ENCODE data around the gene CCDC50.

The CCDC50 gene

GRCh38 chr3:191431160-191431822 is 102.1 kb downstream of the CCDC50 start:
- DNase-seq = no peak

- DNase-seq = no peak
Observed at GRCh38 chr3:191432162-191432561, 103.0 kb downstream of the CCDC50 start.

- no peak for DNase-seq
Observed at GRCh38 chr3:191434024-191434423, 104.8 kb downstream of the CCDC50 start.

DNA sequence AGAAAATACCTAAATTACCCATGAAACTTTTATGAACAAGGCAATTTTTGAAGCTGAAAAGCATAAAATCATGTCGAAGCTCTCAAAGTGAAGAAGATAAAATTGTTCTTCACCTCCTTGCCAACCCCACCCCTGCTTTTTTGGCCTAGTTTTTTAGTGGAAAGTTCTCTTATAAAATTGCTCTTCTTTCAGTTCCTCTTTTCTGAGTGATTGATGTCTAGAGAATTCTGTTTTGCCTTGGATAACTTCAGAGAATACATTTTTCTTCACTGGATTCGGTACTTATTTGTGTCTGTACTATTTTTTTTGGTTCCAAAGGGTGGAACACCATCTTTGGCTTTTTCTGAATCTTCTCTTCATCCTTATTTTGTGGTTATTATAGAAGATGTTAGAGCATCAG is 106.8 kb downstream of the CCDC50 start:
- DNase-seq = no peak

GRCh38 chr3:191438150-191438814 is 109.1 kb downstream of the CCDC50 start:
- DNase-seq = no peak

GRCh38 chr3:191440532-191440931 is 111.3 kb downstream of the CCDC50 start:
- no peak for DNase-seq

DNA sequence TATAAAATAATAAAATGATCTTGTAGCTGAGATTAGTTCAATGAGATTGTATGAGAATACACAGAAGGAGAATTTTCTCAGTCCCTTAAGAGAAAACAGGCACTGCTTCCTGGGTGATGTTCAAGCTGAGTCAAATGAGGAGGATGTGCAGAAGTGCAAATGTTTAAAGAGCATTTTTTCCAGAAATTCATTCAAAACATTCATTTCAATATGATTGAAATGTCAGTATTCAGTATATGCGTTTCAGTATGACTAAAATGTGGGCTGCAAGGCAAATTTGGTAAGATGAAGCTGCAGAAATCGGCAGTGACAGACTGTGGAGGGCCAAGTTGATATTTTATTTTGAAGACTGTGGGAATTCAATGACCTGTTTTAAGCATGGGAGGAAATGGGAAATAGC is 112.5 kb downstream of the CCDC50 start:
- DNase-seq = no peak

GRCh38 chr3:191444569-191444968 is 115.4 kb downstream of the CCDC50 start:
- no peak for DNase-seq
